SK-N-SH (cell line): ENCODE measurements around the gene ACTR1A. TPM values are rescaled to one million over a fixed set of nuclear protein-coding genes. Genes with fewer than 3 reads are reported as not detected.

Experiments used
- CTCF ChIA-PET: fragments of 300-600, 350-600 bp; formaldehyde crosslinking; extraction: SDS; loops from one replicate; lab custom pipeline; 2021; lab: Yijun Ruan, JAX
- POLR2A ChIA-PET: fragments of 350-600 bp; sonication (Branson Sonifier 250); formaldehyde crosslinking; extraction: SDS; loops from one replicate; lab custom pipeline; 2020; ENCODE audit warnings: antibody characterized with exemption, inconsistent platforms; lab: Yijun Ruan, JAX
- DNase-seq: peaks from one replicate; pipeline ENCODE4 v3.0.0; 2012
- H2AFZ ChIP-seq: fragments of 200-600 bp; sonication (generic); 2 replicates; pipeline ENCODE4 v1.8.1; 2016; ENCODE audit warnings: antibody characterized with exemption, mild to moderate bottlenecking, low read depth
- H3F3A ChIP-seq: fragments of 200-600 bp; sonication (generic); replicated peaks from 2 replicates; pipeline ENCODE3; 2016; ENCODE audit warnings: antibody characterized with exemption, mild to moderate bottlenecking; ENCODE audit not compliant: insufficient read depth
- H3K27ac ChIP-seq, 2 experiments: fragments of 200-500 bp in 1 of 2; fragments of 200-600 bp in 1 of 2; sonication (Bioruptor generic) in 1 of 2; sonication (generic), shearing (Covaris generic) in 1 of 2; 2 replicates each; pipeline versions ENCODE4 v1.5.1 to v1.6.1; 2014 to 2016; ENCODE audit warnings: low read depth in 2 of 2, inconsistent platforms in 1 of 2, low read length in 1 of 2, mild to moderate bottlenecking in 1 of 2, mixed read lengths in 1 of 2
- H3K27me3 ChIP-seq: fragments of 200-600 bp; sonication (generic), shearing (Covaris generic); 2 replicates; pipeline ENCODE4 v1.6.1; 2016; ENCODE audit warnings: mixed run types; ENCODE audit not compliant: insufficient read depth
- H3K36me3 ChIP-seq, 2 experiments: fragments of 200-500 bp in 1 of 2; fragments of 200-600 bp in 1 of 2; sonication (Bioruptor generic) in 1 of 2; sonication (generic) in 1 of 2; replicated peaks in 1 of 2; 2 replicates each; pipeline versions ENCODE3 to v1.5.1; 2014 to 2016; ENCODE audit warnings: low read length in 1 of 2, mild to moderate bottlenecking in 1 of 2; ENCODE audit not compliant: insufficient read depth in 2 of 2, control insufficient read depth in 1 of 2
- H3K4me1 ChIP-seq, 2 experiments: fragments of 200-500 bp in 1 of 2; fragments of 200-600 bp in 1 of 2; sonication (Bioruptor generic) in 1 of 2; sonication (generic), shearing (Covaris generic) in 1 of 2; 2 replicates each; pipeline versions ENCODE4 v1.5.1 to v1.6.1; 2014 to 2016; ENCODE audit warnings: low read depth in 1 of 2, low read length in 1 of 2, mixed run types in 1 of 2; ENCODE audit not compliant: insufficient read depth in 2 of 2, control insufficient read depth in 1 of 2
- H3K4me2 ChIP-seq: fragments of 200-600 bp; sonication (generic), shearing (Covaris generic); 2 replicates; pipeline ENCODE4 v1.6.1; 2017; ENCODE audit warnings: mixed run types
- H3K4me3 ChIP-seq, 2 experiments: fragments of 200-500 bp in 1 of 2; fragments of 200-600 bp in 1 of 2; sonication (Bioruptor generic) in 1 of 2; sonication (generic), shearing (Covaris generic) in 1 of 2; 2 replicates each; pipeline versions ENCODE4 v1.5.1 to v1.8.1; 2014 to 2016; ENCODE audit warnings: low read depth in 2 of 2, inconsistent platforms in 1 of 2, low read length in 1 of 2, mild to moderate bottlenecking in 1 of 2, mixed read lengths in 1 of 2, moderate library complexity in 1 of 2
- H3K79me2 ChIP-seq: fragments of 200-600 bp; sonication (generic); 2 replicates; pipeline ENCODE4 v1.8.1; 2017; ENCODE audit warnings: mild to moderate bottlenecking; ENCODE audit not compliant: insufficient read depth
- H3K9ac ChIP-seq: fragments of 200-600 bp; sonication (generic); 2 replicates; pipeline ENCODE4 v1.6.1; 2017; ENCODE audit warnings: mixed run types
- H3K9me2 ChIP-seq: fragments of 200-600 bp; sonication (generic); 2 replicates; pipeline ENCODE4 v1.6.1; 2017; ENCODE audit warnings: mixed run types
- H3K9me3 ChIP-seq: fragments of 200-600 bp; sonication (generic); 2 replicates; pipeline ENCODE4 v1.6.1; 2017; ENCODE audit warnings: mixed run types, mild to moderate bottlenecking, moderate library complexity
- H4K20me1 ChIP-seq: fragments of 200-600 bp; sonication (generic); 2 replicates; pipeline ENCODE4 v1.6.1; 2017; ENCODE audit warnings: mild to moderate bottlenecking, mixed run types; ENCODE audit not compliant: insufficient read depth
- CHD2 ChIP-seq: fragments of 150-350 bp; IDR thresholded peaks from 2 replicates; pipeline ENCODE4 v1.6.1; 2018; ENCODE audit warnings: low read length; ENCODE audit not compliant: partially characterized antibody
- ELF1 ChIP-seq: IDR thresholded peaks from 2 replicates; pipeline ENCODE4 v1.4.0; 2012
- EP300 ChIP-seq, 2 experiments: IDR thresholded peaks; 2 replicates each; pipeline versions ENCODE4 v1.4.0 to v1.6.1; 2012; ENCODE audit warnings: borderline replicate concordance in 1 of 2, low read depth in 1 of 2, low read length in 1 of 2
- FOXM1 ChIP-seq: IDR thresholded peaks from 2 replicates; pipeline ENCODE4 v1.4.0; 2012; ENCODE audit warnings: low read depth, mild to moderate bottlenecking
- GABPA ChIP-seq: IDR thresholded peaks from 2 replicates; pipeline ENCODE4 v1.4.0; 2012; ENCODE audit warnings: low read depth, mild to moderate bottlenecking
- GATA2 ChIP-seq: sonication (generic); formaldehyde crosslinking; IDR thresholded peaks from 2 replicates; pipeline ENCODE4 v1.5.0; 2020; ENCODE audit warnings: mild to moderate bottlenecking, missing genetic modification reagents
- JUND ChIP-seq: IDR thresholded peaks from 2 replicates; pipeline ENCODE4 v1.4.0; 2012
- MAX ChIP-seq: IDR thresholded peaks from 2 replicates; pipeline ENCODE4 v1.4.0; 2012; ENCODE audit warnings: low read depth
- MEF2A ChIP-seq: IDR thresholded peaks from 2 replicates; pipeline ENCODE4 v1.4.0; 2012; ENCODE audit warnings: low read depth, borderline replicate concordance
- MXI1 ChIP-seq: IDR thresholded peaks from 2 replicates; pipeline ENCODE4 v1.6.1; 2012; ENCODE audit warnings: mild to moderate bottlenecking, low read depth, low read length, improper control_type of control experiment
- NFIC ChIP-seq: IDR thresholded peaks from 2 replicates; pipeline ENCODE4 v1.4.0; 2012; ENCODE audit warnings: borderline replicate concordance
- NRF1 ChIP-seq: IDR thresholded peaks from 2 replicates; pipeline ENCODE4 v1.6.1; 2012; ENCODE audit warnings: low read depth, mild to moderate bottlenecking, low read length
- PBX3 ChIP-seq: IDR thresholded peaks from 2 replicates; pipeline ENCODE4; 2012
- POLR2AphosphoS5 ChIP-seq: IDR thresholded peaks from 2 replicates; pipeline ENCODE4 v1.6.1; 2012; ENCODE audit warnings: low read depth, low read length
- REST ChIP-seq: IDR thresholded peaks from 2 replicates; pipeline ENCODE4 v1.6.1; 2012; ENCODE audit warnings: mild to moderate bottlenecking, low read depth, low read length, moderate library complexity
- RXRA ChIP-seq: IDR thresholded peaks from 2 replicates; pipeline ENCODE4 v1.4.0; 2012; ENCODE audit warnings: low read depth, mild to moderate bottlenecking, borderline replicate concordance
- TAF1 ChIP-seq: IDR thresholded peaks from 2 replicates; pipeline ENCODE4 v1.6.1; 2012; ENCODE audit warnings: low read depth, mild to moderate bottlenecking, low read length, moderate library complexity, borderline replicate concordance
- TCF12 ChIP-seq: IDR thresholded peaks from 2 replicates; pipeline ENCODE4 v1.4.0; 2012
- USF1 ChIP-seq: IDR thresholded peaks from 2 replicates; pipeline ENCODE4 v1.4.0; 2012; ENCODE audit warnings: low read depth, borderline replicate concordance
- YY1 ChIP-seq: IDR thresholded peaks from 2 replicates; pipeline ENCODE4 v1.4.0; 2012; ENCODE audit warnings: low read depth, mild to moderate bottlenecking
- ZBTB33 ChIP-seq: IDR thresholded peaks from 2 replicates; pipeline ENCODE4 v1.4.0; 2012; ENCODE audit warnings: low read depth, borderline replicate concordance
- WGBS: methylation state at CpG from one replicate; pipeline ENCODE4 v1.1.6; 2017; ENCODE audit warnings: low lambda C conversion rate; 5-methylcytosine and 5-hydroxymethylcytosine counted together
- polyA plus RNA-seq, 3 experiments: library from polyadenylated mRNA; depleted of rRNA; stranded (reverse); fragments of >200 nt; gene quantifications; 2 replicates each; pipeline ENCODE4 v1.2.3, GENCODE V29; 2012

Gene ACTR1A
- polyA plus RNA-seq (2012; rRNA removed): 106 and 117 TPM in 2 replicates
- polyA plus RNA-seq (2012; cell fraction: cytosol; rRNA removed): 75.0 and 94.7 TPM in 2 replicates
- polyA plus RNA-seq (2012; cell fraction: nucleus; rRNA removed): 108 and 123 TPM in 2 replicates

GRCh38 chr10:102502337-102503151 lies at the start of gene ACTR1A:
Gene ACTR1A, minus strand, starts transcription at chr10:102502712. Its CDS starts 65 bp downstream, at chr10:102502647.
- under 1% methylated on average over 16 of the region's 42 CpGs for WGBS
- H3F3A ChIP-seq: peaks cover 4% of the 10 kb centered on the region
- peak within 1 kb of the TSS; percentile 73 for H3K4me2 ChIP-seq
- peaks cover 0 to 2% of the 10 kb centered on the region in 2 experiments for H3K36me3 ChIP-seq
- peaks cover 77% of the 10 kb centered on the region for H3K79me2 ChIP-seq
- H3K27ac ChIP-seq: peak within 1 kb of the TSS; percentile 77 to 80
- H3K9me2 ChIP-seq: no peaks in the 10 kb centered on the region
- H2AFZ ChIP-seq: peak within 1 kb of the TSS; percentile 93
- H3K9ac ChIP-seq: peak within 1 kb of the TSS; percentile 80
- H3K9me3 ChIP-seq: no peaks in the 10 kb centered on the region
- no peaks in the 10 kb centered on the region for H3K27me3 ChIP-seq
- peaks cover 8 to 15% of the 10 kb centered on the region in 2 experiments; a peak in 2 of 4 replicates for H3K4me1 ChIP-seq
- TF ChIP-seq TCF12 (peak; percentile 14; the same call in 1 of the 2 replicates), NRF1 (peak; percentile 77), CHD2 (peak; percentile 95), MAX (peak; percentile 23; the same call in 1 of the 2 replicates), GABPA (peak; percentile 67; the same call in 1 of the 2 replicates), POLR2AphosphoS5 (peak; percentile 77), RXRA (no peak), FOXM1 (no peak), MXI1 (peak; percentile 61), MEF2A (no peak), NFIC (no peak), JUND (no peak), USF1 (no peak), PBX3 (peak; percentile 46), TAF1 (peak; percentile 32; the same call in 1 of the 2 replicates), ZBTB33 (no peak), ELF1 (no peak), YY1 (no peak; the same call in 1 of the 2 replicates), REST (no peak), EP300 (IDR thresholded peaks at IDR 0.05; ENCODE audit: borderline replicate concordance in 1 of 2, low read depth in 1 of 2, low read length in 1 of 2) (no peak), GATA2 (CRISPR knock-in tag) (peak; percentile 71; the same call in 1 of the 2 replicates)
- peak within 1 kb of the TSS; percentile 85 to 95 for H3K4me3 ChIP-seq
- POLR2A ChIA-PET: interaction anchor here (1.0 kb wide), 1 partner anchor 81 kb away, joined by 4 read pairs; no protein-coding TSS in a partner anchor
- CTCF ChIA-PET: interaction anchor here (0.6 to 5.7 kb wide), 20 partner anchors 8 to 273 kb away, joined by 3 to 110 read pairs (median 4); no protein-coding TSS in a partner anchor
- peak; percentile 80 for DNase-seq
- H4K20me1 ChIP-seq: peaks cover 50% of the 10 kb centered on the region
